C1 segment of cervical spinal cord (tissue), 14 donors: ENCODE results near the gene RHBDF2.
"Not testable (repeated sequence)": the region's sequence is repeated elsewhere in the genome, so short reads cannot be mapped to it uniquely, and the experiment has no call there.

ENCODE experiments used
- DNase-seq, 14 donors: peaks; one replicate each; lab custom pipeline; 2025; lab: John Stamatoyannopoulos, UW

The RHBDF2 gene

DNA sequence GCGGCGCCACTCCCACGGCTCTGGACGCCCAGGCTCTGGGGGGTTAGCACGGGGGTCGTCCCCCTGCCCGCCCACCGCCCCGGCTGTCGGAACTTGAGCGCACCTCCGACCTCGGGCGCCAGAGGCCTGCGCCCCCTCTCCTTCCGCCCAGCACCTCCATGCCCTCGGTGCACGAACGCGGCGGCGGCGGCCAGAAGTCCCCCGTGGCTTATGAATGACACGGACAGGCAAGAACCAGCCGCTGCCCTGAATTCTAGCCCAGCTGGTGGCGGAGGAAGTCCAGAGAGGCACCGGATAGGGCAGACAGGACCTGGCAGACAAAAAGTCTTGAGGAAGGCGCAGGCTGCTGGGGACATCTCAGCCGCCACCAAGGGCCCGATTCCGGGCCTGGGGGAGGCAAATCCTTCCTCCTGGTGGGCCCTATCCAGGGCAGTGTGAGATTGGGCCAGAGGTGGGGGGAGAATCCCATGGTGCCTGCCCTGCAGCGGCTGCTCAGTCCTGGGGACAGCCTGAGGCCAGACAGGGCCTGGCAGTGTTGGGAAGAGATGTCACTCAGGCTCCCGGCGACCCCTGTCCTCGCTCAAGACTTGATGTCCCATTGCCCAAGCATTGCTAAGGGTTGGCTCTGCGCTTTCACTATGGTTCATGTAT lies 37.2 kb upstream of the RHBDF2 start:
- DNase-seq: peak in 2 of 14 donors; percentile 27 to 65

DNA sequence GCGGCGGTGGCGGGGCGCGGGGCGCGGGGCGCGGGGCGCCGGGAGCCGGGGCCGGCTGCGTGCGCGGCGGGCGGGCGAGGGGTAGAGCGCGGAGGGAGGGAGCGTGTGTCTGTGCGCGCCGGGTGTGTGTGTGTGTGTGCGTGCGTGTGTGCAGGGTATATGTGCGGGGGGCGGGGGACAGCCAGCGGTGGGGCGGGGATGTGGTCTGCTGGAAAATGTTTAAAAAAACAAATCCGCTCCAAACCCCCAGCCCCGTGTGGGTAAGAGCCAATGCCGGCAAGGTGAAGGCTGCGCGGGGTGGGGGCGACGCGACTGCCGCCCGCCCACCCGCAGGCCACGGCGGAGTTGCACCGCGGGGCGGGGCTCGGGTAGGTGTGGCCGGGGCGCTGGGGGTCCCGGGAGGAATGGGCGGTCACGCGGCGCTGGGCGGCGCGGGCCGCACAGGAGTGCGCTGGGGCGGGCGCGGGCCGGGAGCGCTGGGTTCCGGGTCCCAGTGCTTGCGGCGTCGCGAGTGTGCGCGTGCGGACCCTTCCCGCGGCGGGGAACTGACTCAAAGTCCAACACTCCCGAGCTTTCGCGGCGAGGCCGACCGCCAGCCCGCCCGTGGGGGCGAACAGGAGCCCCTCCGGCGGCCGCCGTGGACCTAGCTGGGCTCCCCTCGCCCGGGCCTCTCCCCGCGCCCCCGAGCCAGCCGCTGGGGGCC lies 36.5 kb upstream of the RHBDF2 start, which contains the start of gene CYGB:
CYGB (minus strand) TSS at position 132 of the 703 bp plus-strand sequence. CDS start 167 bp downstream, outside the sequence.
- peak in 1 of 14 donors; percentile 30 for DNase-seq

- peak in 1 of 14 donors; percentile 28 for DNase-seq
Measured at GRCh38 chr17:76537288-76537577, 36.0 kb upstream of the RHBDF2 start.

DNA sequence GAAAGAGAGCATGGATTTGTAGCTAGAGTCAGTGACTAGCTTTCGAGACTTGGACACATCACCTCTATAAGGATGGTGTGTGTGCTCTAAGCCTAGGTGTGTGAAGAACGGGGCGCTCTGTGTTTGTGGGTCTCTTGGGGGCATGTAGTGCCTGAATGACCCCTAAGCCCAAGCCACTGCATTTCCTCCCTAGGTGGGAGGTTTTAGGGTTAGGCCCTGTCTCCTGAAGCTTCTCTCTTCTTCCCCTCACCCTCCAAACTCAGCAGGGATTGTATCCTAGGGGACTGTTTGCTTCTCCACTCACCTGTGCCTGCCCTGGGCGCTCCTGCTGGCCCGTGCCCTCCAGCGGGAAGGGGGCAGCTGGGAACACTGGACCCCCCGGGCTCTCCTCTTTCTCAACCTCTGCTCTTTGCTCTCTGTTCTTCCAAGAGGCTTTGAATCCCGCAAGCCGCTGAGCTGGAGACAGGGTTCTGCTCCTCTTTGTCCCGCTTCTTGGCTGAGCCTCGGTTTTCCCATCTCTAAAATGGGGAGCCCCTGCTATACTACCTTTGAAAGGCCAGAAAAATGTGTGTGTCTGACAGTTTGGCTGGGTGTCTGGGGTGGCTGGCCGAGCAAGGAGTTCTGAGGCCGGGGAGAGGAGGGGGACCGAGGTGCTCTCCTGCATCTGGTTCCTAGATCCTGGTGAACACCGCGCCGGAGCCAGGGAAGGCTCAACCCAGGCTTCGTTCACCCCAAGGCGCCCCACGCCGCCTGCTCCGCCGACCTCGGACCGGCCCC lies 35.5 kb upstream of the RHBDF2 start:
- no peak for DNase-seq

- peak in 1 of 14 donors; percentile 47 for DNase-seq
Measured at GRCh38 chr17:76535788-76536510, 34.7 kb upstream of the RHBDF2 start.

GRCh38 chr17:76534831-76535732 lies 33.9 kb upstream of the RHBDF2 start:
- DNase-seq: no peak

DNA sequence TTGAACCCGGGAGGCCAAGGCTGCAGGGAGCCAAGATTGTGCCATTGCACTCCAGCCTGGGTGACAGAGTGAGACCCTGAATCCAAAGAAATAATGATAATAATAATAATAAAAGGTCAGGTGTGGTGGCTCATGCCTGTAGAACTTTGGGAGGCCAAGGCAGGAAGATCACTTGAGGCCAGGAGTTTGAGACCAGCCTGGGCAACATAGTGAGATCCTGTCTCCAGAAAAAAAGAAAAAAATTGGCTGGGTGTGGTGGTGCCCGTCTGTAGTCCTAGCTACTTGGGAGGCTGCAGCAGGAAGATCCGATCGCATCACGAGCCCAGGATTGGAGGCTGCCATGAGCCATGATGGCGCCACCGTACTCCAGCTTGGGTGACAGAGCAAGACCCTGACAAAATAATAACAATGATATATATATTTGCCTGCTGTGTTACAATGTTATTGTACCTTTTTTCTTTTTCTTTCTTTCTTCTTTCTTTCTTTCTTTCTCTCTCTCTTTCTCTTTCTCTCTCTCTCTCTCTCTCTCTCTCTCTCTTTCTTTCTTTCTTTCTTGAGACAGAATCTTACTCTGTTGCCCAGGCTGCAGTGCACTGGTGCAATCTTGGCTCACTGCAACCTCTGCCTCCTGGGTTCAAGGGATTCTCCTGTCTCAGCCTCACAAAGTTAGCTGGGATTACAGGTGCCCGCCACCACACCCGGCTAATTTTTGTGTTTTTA lies 32.6 kb upstream of the RHBDF2 start:
- DNase-seq: not testable (repeated sequence)

DNA sequence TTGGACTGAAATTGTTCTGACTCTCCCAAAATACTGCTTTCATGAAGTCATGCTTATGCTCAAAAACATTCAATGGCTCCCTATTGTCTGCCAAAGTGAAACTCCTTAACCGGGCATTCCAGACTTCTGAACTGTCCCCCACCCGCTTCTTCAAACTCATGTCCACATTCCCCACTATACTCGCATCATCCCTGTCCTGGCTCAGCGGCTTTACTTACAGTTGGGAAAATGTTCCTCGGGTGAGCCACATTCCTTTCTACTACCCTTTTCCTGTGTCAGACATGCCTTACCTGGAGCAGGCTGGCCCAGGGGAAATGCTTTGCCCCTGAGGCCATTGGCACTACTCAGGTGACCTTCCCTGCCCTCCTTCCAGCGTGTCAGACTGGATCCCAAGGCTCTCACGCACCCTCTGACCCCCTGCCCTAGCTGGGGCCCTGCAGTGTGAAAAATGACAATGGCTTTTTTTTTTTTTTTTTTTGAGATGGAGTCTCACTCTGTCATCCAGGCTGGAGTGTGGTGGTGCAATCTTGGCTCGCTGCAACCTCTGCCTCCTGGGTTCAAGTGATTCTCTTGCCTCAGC lies 30.9 kb upstream of the RHBDF2 start:
- no peak for DNase-seq

DNA sequence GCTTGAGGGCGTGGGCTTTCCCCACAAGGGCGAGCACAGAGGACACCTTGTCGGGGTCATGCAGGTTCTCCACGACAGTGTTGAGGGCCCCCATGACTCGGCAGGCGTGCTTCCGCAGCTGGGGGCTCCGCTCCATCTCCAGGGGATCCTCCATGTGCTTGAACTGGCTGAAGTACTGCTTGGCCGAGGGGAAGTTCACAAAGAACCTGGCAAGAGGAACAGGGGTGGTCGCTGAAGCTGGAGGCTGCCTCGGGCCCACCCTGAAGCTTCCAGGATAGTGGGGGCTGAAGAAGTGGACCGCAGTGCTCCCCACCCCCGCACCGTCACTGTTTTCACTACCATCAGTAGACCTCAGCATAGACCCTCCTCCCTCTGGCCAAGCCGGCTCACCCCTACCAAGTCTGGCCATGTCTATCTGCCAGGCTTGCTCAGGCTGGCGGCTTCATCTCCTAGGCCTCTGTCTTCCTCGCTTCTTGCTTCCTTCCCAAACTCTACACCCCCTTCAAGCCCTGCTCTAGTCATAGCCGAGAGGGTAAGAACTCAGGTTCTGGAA lies 30.3 kb upstream of the RHBDF2 start:
- DNase-seq: no peak

DNA sequence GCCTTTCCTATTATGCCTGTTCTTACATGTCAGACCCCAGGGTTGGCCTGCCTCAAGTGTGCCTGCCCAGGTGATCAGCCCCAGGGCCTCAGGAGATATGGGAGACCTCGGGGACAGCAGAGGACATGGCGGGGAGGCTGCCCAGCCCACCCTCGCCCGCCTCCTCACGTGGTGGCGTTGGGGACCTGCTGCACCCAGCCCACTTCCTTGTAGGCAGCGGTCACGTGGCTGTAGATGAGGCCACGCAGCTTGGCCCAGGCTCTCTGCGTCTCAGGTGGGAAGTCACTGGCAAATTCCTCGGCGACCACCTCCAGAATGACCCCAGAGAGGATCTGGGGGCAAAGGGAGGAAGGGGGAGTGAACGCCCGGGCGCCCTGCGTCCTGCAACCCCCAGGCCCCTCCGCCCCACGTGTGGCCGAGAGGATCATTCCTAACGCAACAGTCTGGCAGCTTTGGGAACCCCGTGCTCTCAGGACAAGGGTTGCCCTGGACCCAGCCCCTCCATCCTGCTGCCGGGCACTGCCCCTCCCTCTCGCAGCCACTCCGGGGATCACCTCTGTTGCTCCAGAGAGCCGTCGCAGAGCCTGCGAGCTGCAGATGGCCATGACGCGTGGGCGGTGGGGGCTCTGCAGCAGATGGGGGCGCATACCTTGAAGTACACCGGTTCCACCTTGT lies 29.7 kb upstream of the RHBDF2 start:
- no peak for DNase-seq

GRCh38 chr17:76530095-76530723 lies 29.0 kb upstream of the RHBDF2 start:
- peak in 2 of 14 donors; percentile 30 to 81 for DNase-seq

- DNase-seq: peak in 10 of 14 donors; percentile 38 to 87 (median 60)
Measured at GRCh38 chr17:76529224-76530094, 28.2 kb upstream of the RHBDF2 start.

DNA sequence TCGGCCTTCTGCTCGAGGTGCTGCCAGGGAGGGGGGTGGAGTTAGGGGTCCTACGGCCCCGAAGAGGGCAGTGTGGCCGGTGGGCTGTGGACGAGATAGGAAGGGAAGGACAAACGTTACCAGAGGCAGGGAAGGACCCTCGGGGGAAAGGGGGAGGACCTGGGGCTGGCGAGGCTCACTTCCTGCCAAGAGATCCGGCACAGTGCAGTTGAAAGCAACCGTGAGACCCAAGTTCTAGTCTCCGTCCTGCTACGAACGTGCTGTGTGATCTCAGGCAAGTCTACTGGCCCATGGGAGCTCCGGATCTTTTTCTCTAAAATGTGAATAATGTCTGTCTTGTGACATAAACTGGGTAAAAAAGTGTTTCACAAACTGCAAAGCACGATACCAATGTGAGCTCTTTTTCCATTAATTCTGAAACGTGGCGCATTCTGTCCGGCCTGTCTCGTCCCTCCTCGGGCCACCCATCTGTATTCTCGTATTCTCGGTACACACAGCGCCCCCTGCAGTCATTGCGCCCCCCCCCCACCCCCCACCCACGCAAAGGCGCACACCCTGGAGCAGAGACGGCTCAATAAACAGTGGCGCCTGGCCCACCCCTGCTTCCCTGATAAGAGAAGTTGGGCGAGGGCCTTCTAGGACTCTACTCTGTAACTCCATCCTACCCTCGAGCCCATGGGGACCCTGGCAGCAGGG lies 27.5 kb upstream of the RHBDF2 start:
- no peak for DNase-seq

- DNase-seq: no peak
Measured at GRCh38 chr17:76528156-76528527, 26.9 kb upstream of the RHBDF2 start.

DNA sequence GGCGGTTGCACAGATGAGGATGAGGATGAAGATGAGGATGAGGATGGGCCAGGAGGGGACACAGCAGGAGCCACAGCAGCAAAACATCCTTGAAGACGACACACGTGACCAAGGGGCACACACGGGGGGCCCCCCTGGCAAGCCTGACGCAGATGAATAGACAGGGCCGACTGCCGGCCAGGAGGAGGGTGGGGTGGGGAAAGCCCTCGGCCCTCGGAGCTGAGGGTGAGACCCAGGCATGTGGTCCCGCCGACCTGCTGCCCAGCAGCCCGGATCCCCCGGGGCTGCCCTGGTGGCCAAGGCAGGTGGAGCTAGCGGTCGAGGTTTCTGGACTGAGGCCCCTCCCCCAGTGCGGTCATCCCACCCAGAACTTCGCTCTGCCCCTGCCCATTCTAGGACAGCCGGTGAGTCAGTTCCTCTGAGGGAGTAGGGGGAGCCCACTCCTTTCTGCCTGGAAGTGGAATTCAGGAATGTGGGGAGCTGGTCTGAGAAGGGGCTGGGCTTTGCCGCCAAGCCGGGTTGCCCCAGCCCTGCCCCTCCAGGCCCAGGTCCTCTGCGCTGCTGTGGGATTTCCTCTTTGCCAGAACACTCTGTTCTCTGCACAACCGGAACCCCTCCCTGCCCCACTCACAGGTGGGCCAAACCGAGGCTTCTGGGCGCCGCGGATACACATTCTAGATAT lies 26.3 kb upstream of the RHBDF2 start:
- DNase-seq: peak in 1 of 14 donors; percentile 57

DNA sequence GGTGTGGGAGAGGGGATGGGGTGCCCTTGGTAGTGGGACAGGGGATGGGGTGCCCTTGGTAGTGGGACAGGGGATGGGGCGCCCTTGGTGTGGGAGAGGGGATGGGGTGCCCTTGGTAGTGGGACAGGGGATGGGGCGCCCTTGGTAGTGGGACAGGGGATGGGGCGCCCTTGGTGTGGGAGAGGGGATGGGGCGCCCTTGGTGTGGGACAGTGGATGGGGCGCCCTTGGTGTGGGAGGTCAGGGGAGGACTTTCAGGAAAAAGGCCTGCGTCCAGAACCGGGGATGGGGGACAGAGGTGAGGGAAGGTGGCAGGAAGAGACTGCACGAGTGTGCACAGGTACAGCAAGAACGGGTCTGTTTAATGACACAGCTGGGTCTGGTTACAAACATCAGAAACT lies 25.8 kb upstream of the RHBDF2 start:
- not testable (repeated sequence) for DNase-seq
